GM23248 (cell line): ENCODE results near the gene FKBP5.
"Not testable (repeated sequence)": the region's sequence is repeated elsewhere in the genome, so short reads cannot be mapped to it uniquely, and the experiment has no call there.

Experiments used
- EZH2 ChIP-seq: fragments of 200-600 bp; sonication (generic); IDR thresholded peaks from 2 replicates; pipeline ENCODE4 v1.6.1; 2018; ENCODE audit warnings: antibody characterized with exemption, mild to moderate bottlenecking; ENCODE audit not compliant: insufficient read depth, poor library complexity, severe bottlenecking
- EZH2phosphoT487 ChIP-seq: fragments of 200-600 bp; sonication (generic); IDR thresholded peaks from 2 replicates; pipeline ENCODE4 v1.6.1; 2018; ENCODE audit warnings: antibody characterized with exemption, moderate library complexity, mild to moderate bottlenecking, low read depth; ENCODE audit not compliant: insufficient read depth

DNA sequence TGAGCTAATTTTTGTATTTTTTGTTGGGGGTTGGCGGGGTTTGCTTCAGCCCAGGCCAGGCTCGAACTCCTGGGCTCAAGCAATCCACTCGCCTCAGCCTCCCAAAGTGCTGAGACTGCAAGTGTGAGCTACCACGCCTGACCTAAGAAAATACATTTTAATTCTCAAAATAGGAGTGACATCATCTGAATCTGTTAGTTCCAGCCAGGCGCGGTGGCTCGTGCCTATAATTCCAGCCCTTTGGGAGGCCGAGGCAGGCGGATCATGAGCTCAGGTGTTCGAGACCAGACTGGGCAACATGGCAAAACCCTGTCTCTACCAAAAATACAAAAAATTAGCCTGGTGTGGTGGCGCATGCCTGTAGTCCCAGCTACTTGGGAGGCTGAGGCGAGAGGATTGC, 45.6 kb upstream of the FKBP5 start:
- not testable (repeated sequence) for TF ChIP-seq EZH2phosphoT487, EZH2
